Erythroblast (primary cell): ENCODE measurements around the gene NRTN.

Source experiments
- DNase-seq, 2 experiments: peaks; one replicate each; lab custom pipeline; 2025; lab: John Stamatoyannopoulos, UW
- GATA1 ChIP-seq: IDR thresholded peaks from 2 replicates; pipeline ENCODE4 v1.6.1; 2011; ENCODE audit warnings: low read depth, mild to moderate bottlenecking, control low read depth, low read length, moderate library complexity
- POLR2A ChIP-seq: IDR thresholded peaks from 2 replicates; pipeline ENCODE4 v1.6.1; 2011; ENCODE audit warnings: mild to moderate bottlenecking, low read length

The NRTN gene

GRCh38 chr19:5785423-5785822 is 19.4 kb upstream of the NRTN start:
- TF ChIP-seq POLR2A, result no peak
- no peak for TF ChIP-seq GATA1
- DNase-seq, result no peak

GRCh38 chr19:5786593-5787408 is 18.1 kb upstream of the NRTN start:
- TF ChIP-seq GATA1 (no peak), POLR2A (no peak)
- DNase-seq, result no peak

- no peak for DNase-seq
- TF ChIP-seq POLR2A (no peak), GATA1 (no peak)
Measured at GRCh38 chr19:5787409-5788182, 17.3 kb upstream of the NRTN start.

- no peak for TF ChIP-seq POLR2A
- no peak for TF ChIP-seq GATA1
- no peak for DNase-seq
Measured at GRCh38 chr19:5788422-5788821, 16.4 kb upstream of the NRTN start.

GRCh38 chr19:5789351-5789761 is 15.5 kb upstream of the NRTN start:
- no peak for DNase-seq
- TF ChIP-seq POLR2A (no peak), GATA1 (no peak)

- TF ChIP-seq GATA1, result no peak
- no peak for TF ChIP-seq POLR2A
- no peak for DNase-seq
Measured at GRCh38 chr19:5789886-5790558, 14.8 kb upstream of the NRTN start.

- TF ChIP-seq GATA1 (no peak), POLR2A (peak; percentile 93)
- peak; percentile 99 for DNase-seq
Measured at GRCh38 chr19:5790559-5791520, 14.0 kb upstream of the NRTN start, which contains the start of gene DUS3L. Gene DUS3L, minus strand, starts transcription at chr19:5791163. Its CDS starts 22 bp downstream, at chr19:5791141.

- no peak for DNase-seq
- no peak for TF ChIP-seq GATA1
- no peak for TF ChIP-seq POLR2A
Measured at GRCh38 chr19:5792224-5792623, 12.6 kb upstream of the NRTN start.

GRCh38 chr19:5793188-5793587 is 11.7 kb upstream of the NRTN start:
- TF ChIP-seq GATA1 (no peak), POLR2A (no peak)
- DNase-seq, result no peak

GRCh38 chr19:5795382-5795919 is 9.4 kb upstream of the NRTN start:
- no peak for DNase-seq
- TF ChIP-seq POLR2A, result no peak
- no peak for TF ChIP-seq GATA1

- TF ChIP-seq POLR2A, result no peak
- TF ChIP-seq GATA1, result no peak
- DNase-seq, result no peak
Measured at GRCh38 chr19:5798244-5798643, 6.6 kb upstream of the NRTN start.
